ENCODE measurements around the gene ATP11A. TPM values are rescaled to one million over a fixed set of nuclear protein-coding genes. Genes with fewer than 3 reads are reported as not detected.

Gene ATP11A
- total and polyA plus RNA-seq, 9 donors = 11.9 to 26.7 (median 21.3) TPM

DNA sequence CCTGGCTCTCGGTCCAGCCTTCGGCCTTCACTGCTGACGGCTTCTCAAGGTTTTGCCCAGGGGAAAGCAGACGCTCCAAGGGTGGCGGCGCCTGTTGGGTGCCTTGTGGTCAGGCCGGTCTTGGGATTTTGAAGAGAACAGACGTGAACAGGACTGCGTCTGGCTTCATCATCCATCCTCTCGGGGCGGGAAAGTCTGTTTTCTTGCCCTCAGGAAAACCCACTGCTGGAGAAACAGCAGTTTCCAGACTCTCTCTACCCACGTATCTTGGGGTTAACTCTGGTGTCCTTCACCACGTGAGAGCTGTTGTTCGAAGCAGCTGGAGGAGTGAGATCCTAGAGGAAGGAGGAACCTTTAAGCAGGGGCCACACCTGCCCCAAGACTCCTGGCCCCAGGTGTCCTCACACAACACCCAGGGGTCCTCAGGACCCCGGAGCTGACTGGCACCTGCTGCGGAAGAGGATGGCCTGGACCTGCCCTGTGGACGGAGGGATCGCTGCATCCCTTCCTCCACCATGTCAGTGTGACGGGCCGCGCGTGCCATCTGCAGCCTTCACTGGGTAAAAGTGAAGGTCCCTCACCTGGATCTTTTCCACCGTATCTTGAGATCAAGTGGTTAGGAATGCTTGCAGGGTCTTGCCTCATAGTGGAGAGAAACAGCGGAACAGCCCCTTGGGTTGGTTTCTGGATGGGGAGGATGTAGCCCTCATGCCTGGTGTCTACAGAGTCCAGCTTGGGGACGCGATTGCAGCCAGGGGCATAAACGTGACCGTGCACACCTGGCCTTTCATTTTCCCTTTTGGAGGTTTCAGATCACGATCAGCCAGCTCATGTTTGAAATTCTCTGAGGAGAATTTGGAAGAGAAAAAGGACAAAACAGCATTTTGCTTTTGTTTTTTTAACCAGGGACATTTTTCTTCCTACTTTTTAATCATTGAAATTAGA, 209.7 kb downstream of the ATP11A start:
- WGBS (ENCODE audit: insufficient coverage) = 82% methylated on average over 19 of the region's 29 CpGs
- peaks cover 37% of the 10 kb centered on the region for H3K27me3 ChIP-seq (ENCODE audit: control insufficient read depth, insufficient read depth, low read length)
- no peak for DNase-seq

GRCh38 chr13:112900226-112900600, 210.4 kb downstream of the ATP11A start:
- 87% methylated on average over 9 of the region's 9 CpGs for WGBS (ENCODE audit: insufficient coverage)
- no peaks in the 10 kb centered on the region for H3K36me3 ChIP-seq (ENCODE audit: control insufficient read depth, insufficient read depth, low read length)
- peaks cover 3% of the 10 kb centered on the region for H3K9me3 ChIP-seq (replicated peaks; ENCODE audit: control insufficient read depth, low read depth, low read length)
- no peak overlapping the region for H3K27ac ChIP-seq (ENCODE audit: low read length)
- no peak overlapping the region for H3K4me3 ChIP-seq (ENCODE audit: low read length)
- H3K4me1 ChIP-seq (ENCODE audit: control insufficient read depth, insufficient read depth, low read length) = peaks cover 5% of the 10 kb centered on the region
- no peak for DNase-seq
- H3K27me3 ChIP-seq (ENCODE audit: control insufficient read depth, insufficient read depth, low read length) = peaks cover 31% of the 10 kb centered on the region

More for the DNA sequence above, 209.7 kb downstream of the ATP11A start:
- H3K4me1 ChIP-seq (ENCODE audit: control insufficient read depth, insufficient read depth, low read length) = peaks cover 12% of the 10 kb centered on the region
- no peaks in the 10 kb centered on the region for H3K36me3 ChIP-seq (ENCODE audit: control insufficient read depth, insufficient read depth, low read length)
- no peak overlapping the region for H3K4me3 ChIP-seq (ENCODE audit: low read length)
- no peaks in the 10 kb centered on the region for H3K9me3 ChIP-seq (replicated peaks; ENCODE audit: control insufficient read depth, low read depth, low read length)
- H3K27ac ChIP-seq (ENCODE audit: low read length) = no peak overlapping the region

GRCh38 chr13:112900691-112901091, 210.9 kb downstream of the ATP11A start:
- H3K4me1 ChIP-seq (ENCODE audit: control insufficient read depth, insufficient read depth, low read length) = peaks cover under 1% of the 10 kb centered on the region
- H3K36me3 ChIP-seq (ENCODE audit: control insufficient read depth, insufficient read depth, low read length) = no peaks in the 10 kb centered on the region
- H3K27me3 ChIP-seq (ENCODE audit: control insufficient read depth, insufficient read depth, low read length) = peaks cover 26% of the 10 kb centered on the region
- H3K27ac ChIP-seq (ENCODE audit: low read length) = no peak overlapping the region
- WGBS (ENCODE audit: insufficient coverage) = 74% methylated on average over 8 of the region's 8 CpGs
- no peak overlapping the region for H3K4me3 ChIP-seq (ENCODE audit: low read length)
- DNase-seq = no peak
- peaks cover 3% of the 10 kb centered on the region for H3K9me3 ChIP-seq (replicated peaks; ENCODE audit: control insufficient read depth, low read depth, low read length)

DNA sequence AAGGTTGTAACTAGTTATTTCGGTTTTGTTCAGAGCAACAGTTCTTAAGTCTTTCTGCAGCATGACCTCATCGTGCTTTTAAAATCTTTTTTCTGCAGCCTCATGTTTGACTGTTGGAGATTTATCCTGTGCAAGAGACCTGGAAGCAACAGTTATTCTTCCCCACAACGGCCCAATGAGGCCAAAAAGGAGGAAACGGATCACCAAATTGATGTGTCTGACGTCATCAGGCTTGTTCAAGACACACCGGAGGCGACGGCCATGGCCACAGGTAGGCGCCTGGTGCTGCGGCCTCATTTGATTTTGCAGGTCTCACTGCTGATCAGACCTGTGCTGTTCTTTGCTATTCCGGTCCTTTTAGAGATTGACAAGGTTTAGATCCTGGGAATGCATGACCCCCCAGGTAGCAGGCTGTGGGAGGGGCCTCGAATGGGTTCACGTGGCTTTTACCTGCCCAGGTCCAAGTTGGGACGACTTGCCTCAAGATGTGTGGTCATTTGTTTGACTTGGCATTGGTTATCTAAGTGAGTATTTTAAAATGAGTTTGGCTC, 212.3 kb downstream of the ATP11A start:
- DNase-seq = peak; percentile 52
- Histone ChIP-seq H3K36me3 (ENCODE audit: control insufficient read depth, insufficient read depth, low read length) (no peaks in the 10 kb centered on the region), H3K4me3 (ENCODE audit: low read length) (no peak overlapping the region), H3K27me3 (ENCODE audit: control insufficient read depth, insufficient read depth, low read length) (peaks cover 18% of the 10 kb centered on the region), H3K9me3 (replicated peaks; ENCODE audit: control insufficient read depth, low read depth, low read length) (peaks cover 3% of the 10 kb centered on the region), H3K4me1 (ENCODE audit: control insufficient read depth, insufficient read depth, low read length) (no peaks in the 10 kb centered on the region), H3K27ac (ENCODE audit: low read length) (no peak overlapping the region)
- 48% methylated on average over 12 of the region's 14 CpGs for WGBS (ENCODE audit: insufficient coverage)

DNA sequence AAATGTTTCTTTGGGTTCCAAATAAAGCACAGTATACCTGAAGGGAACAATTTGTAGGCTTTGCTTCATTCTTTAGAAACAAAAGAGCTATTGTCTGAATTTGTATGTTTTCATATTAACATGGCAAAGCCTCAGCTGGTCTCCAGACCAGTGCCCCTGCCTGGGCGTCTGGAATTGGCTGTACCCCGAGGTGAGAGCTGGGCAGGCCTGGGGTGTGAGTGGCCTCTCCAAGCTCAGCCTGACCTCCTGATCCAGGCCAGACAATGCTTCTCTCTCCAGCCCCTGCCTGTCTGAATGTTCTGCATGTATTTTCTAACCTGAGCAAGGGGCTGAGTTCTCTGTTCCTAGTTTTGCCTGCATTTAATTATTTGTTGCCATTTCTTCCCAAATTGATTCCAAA, 212.8 kb downstream of the ATP11A start:
- peaks cover 16% of the 10 kb centered on the region for H3K27me3 ChIP-seq (ENCODE audit: control insufficient read depth, insufficient read depth, low read length)
- no peak overlapping the region for H3K27ac ChIP-seq (ENCODE audit: low read length)
- 70% methylated on average over 2 of the region's 2 CpGs for whole genome bisulfite sequencing (ENCODE audit: insufficient coverage)

GRCh38 chr13:112903071-112903577, 213.3 kb downstream of the ATP11A start:
- no peak overlapping the region for H3K27ac ChIP-seq (ENCODE audit: low read length)
- no peaks in the 10 kb centered on the region for H3K4me1 ChIP-seq (ENCODE audit: control insufficient read depth, insufficient read depth, low read length)
- WGBS (ENCODE audit: insufficient coverage) = 84% methylated on average over 8 of the region's 8 CpGs
- DNase-seq = no peak
- no peak overlapping the region for H3K4me3 ChIP-seq (ENCODE audit: low read length)
- H3K27me3 ChIP-seq (ENCODE audit: control insufficient read depth, insufficient read depth, low read length) = peaks cover 16% of the 10 kb centered on the region
- no peaks in the 10 kb centered on the region for H3K36me3 ChIP-seq (ENCODE audit: control insufficient read depth, insufficient read depth, low read length)
- peaks cover 3% of the 10 kb centered on the region for H3K9me3 ChIP-seq (replicated peaks; ENCODE audit: control insufficient read depth, low read depth, low read length)

More for the DNA sequence above, 212.8 kb downstream of the ATP11A start:
- H3K4me1 ChIP-seq (ENCODE audit: control insufficient read depth, insufficient read depth, low read length) = no peaks in the 10 kb centered on the region
- H3K36me3 ChIP-seq (ENCODE audit: control insufficient read depth, insufficient read depth, low read length) = no peaks in the 10 kb centered on the region
- H3K4me3 ChIP-seq (ENCODE audit: low read length) = no peak overlapping the region
- no peak for DNase-seq
- H3K9me3 ChIP-seq (replicated peaks; ENCODE audit: control insufficient read depth, low read depth, low read length) = peaks cover 3% of the 10 kb centered on the region

DNA sequence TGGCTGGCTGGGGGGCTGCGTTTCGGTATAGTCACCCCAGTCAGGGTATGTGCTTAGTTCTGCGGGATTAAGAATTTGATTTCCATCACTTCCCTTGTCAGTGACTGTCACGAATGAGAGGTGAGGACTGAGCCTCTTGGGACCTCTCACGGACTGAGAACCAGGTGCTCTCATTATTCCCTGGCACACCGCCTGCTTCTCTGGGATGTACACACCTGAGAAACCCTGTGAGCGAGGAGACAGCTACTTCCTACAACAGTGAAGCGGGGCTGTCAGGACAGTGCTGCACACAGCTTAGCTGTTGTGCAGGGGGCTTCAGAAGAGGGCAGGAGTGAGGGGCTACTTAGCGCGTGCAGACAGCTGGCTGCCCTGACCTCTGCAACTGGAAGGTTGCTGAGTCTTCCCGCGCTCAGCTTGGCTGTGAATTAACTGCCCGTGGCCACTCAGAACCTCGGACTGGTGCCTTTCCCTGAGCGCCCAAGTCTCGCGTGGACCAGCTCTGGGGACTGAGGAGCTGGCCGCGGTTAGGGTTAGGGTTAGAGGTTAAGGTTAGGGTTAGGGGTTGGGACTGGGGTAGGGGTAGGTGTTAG, 213.9 kb downstream of the ATP11A start:
- Histone ChIP-seq H3K36me3 (ENCODE audit: control insufficient read depth, insufficient read depth, low read length) (no peaks in the 10 kb centered on the region), H3K9me3 (replicated peaks; ENCODE audit: control insufficient read depth, low read depth, low read length) (peaks cover 3% of the 10 kb centered on the region), H3K27ac (ENCODE audit: low read length) (no peak overlapping the region), H3K4me3 (ENCODE audit: low read length) (no peak overlapping the region), H3K4me1 (ENCODE audit: control insufficient read depth, insufficient read depth, low read length) (no peaks in the 10 kb centered on the region), H3K27me3 (ENCODE audit: control insufficient read depth, insufficient read depth, low read length) (peaks cover 14% of the 10 kb centered on the region)
- no peak for DNase-seq
- 71% methylated on average over 10 of the region's 19 CpGs for WGBS (ENCODE audit: insufficient coverage)

- Histone ChIP-seq H3K4me1 (ENCODE audit: control insufficient read depth, insufficient read depth, low read length) (no peaks in the 10 kb centered on the region), H3K36me3 (ENCODE audit: control insufficient read depth, insufficient read depth, low read length) (no peaks in the 10 kb centered on the region), H3K9me3 (replicated peaks; ENCODE audit: control insufficient read depth, low read depth, low read length) (peaks cover 3% of the 10 kb centered on the region), H3K27me3 (ENCODE audit: control insufficient read depth, insufficient read depth, low read length) (peaks cover 14% of the 10 kb centered on the region), H3K4me3 (ENCODE audit: low read length) (no peak overlapping the region), H3K27ac (ENCODE audit: low read length) (no peak overlapping the region)
- no peak for DNase-seq
- WGBS (ENCODE audit: insufficient coverage) = 87% methylated on average over 10 of the region's 13 CpGs
Measured at GRCh38 chr13:112904436-112904960, 214.7 kb downstream of the ATP11A start.

GRCh38 chr13:112905086-112905485, 215.2 kb downstream of the ATP11A start:
- 100% methylated on average over 7 of the region's 9 CpGs for WGBS (ENCODE audit: insufficient coverage)
- H3K4me1 ChIP-seq (ENCODE audit: control insufficient read depth, insufficient read depth, low read length) = no peaks in the 10 kb centered on the region
- no peak overlapping the region for H3K4me3 ChIP-seq (ENCODE audit: low read length)
- no peak for DNase-seq
- H3K9me3 ChIP-seq (replicated peaks; ENCODE audit: control insufficient read depth, low read depth, low read length) = peaks cover 3% of the 10 kb centered on the region
- H3K36me3 ChIP-seq (ENCODE audit: control insufficient read depth, insufficient read depth, low read length) = no peaks in the 10 kb centered on the region
- H3K27me3 ChIP-seq (ENCODE audit: control insufficient read depth, insufficient read depth, low read length) = peaks cover 12% of the 10 kb centered on the region
- H3K27ac ChIP-seq (ENCODE audit: low read length) = no peak overlapping the region

DNA sequence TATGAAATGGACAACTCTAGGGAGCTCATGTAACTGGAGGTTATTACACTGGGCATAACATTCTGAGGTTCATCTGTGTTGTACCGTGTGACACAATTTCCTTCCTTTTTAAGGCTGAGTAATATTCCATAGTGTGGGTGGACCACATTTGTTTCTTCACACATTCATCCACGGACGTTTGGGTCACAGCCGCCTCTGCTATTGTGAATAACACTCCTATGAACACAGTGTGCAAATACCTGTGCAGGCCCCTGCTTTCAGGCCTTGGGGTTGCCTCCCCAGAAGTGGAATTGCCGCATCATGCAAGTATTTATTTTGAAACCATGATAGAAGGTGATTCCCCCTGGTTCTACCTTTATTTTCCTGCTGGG, 215.8 kb downstream of the ATP11A start:
- no peaks in the 10 kb centered on the region for H3K4me1 ChIP-seq (ENCODE audit: control insufficient read depth, insufficient read depth, low read length)
- peaks cover 11% of the 10 kb centered on the region for H3K27me3 ChIP-seq (ENCODE audit: control insufficient read depth, insufficient read depth, low read length)
- no peak for DNase-seq
- no peaks in the 10 kb centered on the region for H3K36me3 ChIP-seq (ENCODE audit: control insufficient read depth, insufficient read depth, low read length)
- no peak overlapping the region for H3K27ac ChIP-seq (ENCODE audit: low read length)
- peaks cover 3% of the 10 kb centered on the region for H3K9me3 ChIP-seq (replicated peaks; ENCODE audit: control insufficient read depth, low read depth, low read length)
- no peak overlapping the region for H3K4me3 ChIP-seq (ENCODE audit: low read length)
- no CpG with 5 or more reads among the region's 5 CpGs for WGBS (ENCODE audit: insufficient coverage)
